GM19468 (cell line): Measurements from ENCODE around the gene EPB41L1.

Experiments
- ATAC-seq: cut with Tn5 transposase; IDR thresholded peaks from one replicate; pipeline ENCODE4 v1.9.1; 2021; ENCODE audit warnings: mild to moderate bottlenecking, moderate library complexity, moderate number of reproducible peaks; ENCODE audit not compliant: unreplicated experiment; ENCODE audit errors: extremely low read depth

The EPB41L1 gene

GRCh38 chr20:36272547-36273220 lies 118.1 kb downstream of the EPB41L1 start:
- ATAC-seq, result no peak

GRCh38 chr20:36273414-36274180 lies 119.1 kb downstream of the EPB41L1 start:
- no peak for ATAC-seq

GRCh38 chr20:36274181-36274841 lies 119.8 kb downstream of the EPB41L1 start:
- no peak for ATAC-seq

GRCh38 chr20:36275011-36275410 lies 120.5 kb downstream of the EPB41L1 start:
- ATAC-seq, result no peak

- no peak for ATAC-seq
These were observed 121.1 kb downstream of the EPB41L1 start for GRCh38 chr20:36275441-36276189.

- no peak for ATAC-seq
These were observed 123.0 kb downstream of the EPB41L1 start for GRCh38 chr20:36277546-36277945.

GRCh38 chr20:36279362-36279761 lies 124.8 kb downstream of the EPB41L1 start:
- ATAC-seq, result no peak

GRCh38 chr20:36279776-36280175 lies 125.2 kb downstream of the EPB41L1 start:
- no peak for ATAC-seq

- ATAC-seq, result no peak
These were observed 127.3 kb downstream of the EPB41L1 start for GRCh38 chr20:36281785-36282380.
